H9 (cell line): Measurements from ENCODE around the gene GAK. TPM values are rescaled to one million over a fixed set of nuclear protein-coding genes. Genes with fewer than 3 reads are reported as not detected.

Source experiments
- DNase-seq: peaks from one replicate; pipeline ENCODE4 v3.0.0-alpha.2; 2017
- H2AFZ ChIP-seq: one replicate; pipeline ENCODE4 v1.6.1; 2013; ENCODE audit warnings: mild to moderate bottlenecking, low read length, control low read depth, moderate library complexity
- H2AK5ac ChIP-seq: 2 replicates; pipeline ENCODE4 v1.6.1; 2013; ENCODE audit warnings: low read length, control low read depth, mixed read lengths; ENCODE audit not compliant: insufficient read length
- H2BK120ac ChIP-seq: one replicate; pipeline ENCODE4 v1.6.1; 2013; ENCODE audit warnings: low read depth, mild to moderate bottlenecking, low read length, control low read depth, inconsistent platforms; ENCODE audit not compliant: poor library complexity, severe bottlenecking
- H2BK12ac ChIP-seq: 2 replicates; pipeline ENCODE4 v1.6.1; 2013; ENCODE audit warnings: low read length, control low read depth, mixed read lengths, low read depth; ENCODE audit not compliant: insufficient read length
- H2BK15ac ChIP-seq: 2 replicates; pipeline ENCODE4 v1.6.1; 2013; ENCODE audit warnings: low read depth, low read length, control low read depth
- H2BK20ac ChIP-seq: one replicate; pipeline ENCODE4 v1.6.1; 2013; ENCODE audit warnings: low read depth, mild to moderate bottlenecking, low read length, control low read depth, inconsistent platforms; ENCODE audit not compliant: poor library complexity, severe bottlenecking
- H2BK5ac ChIP-seq: 2 replicates; pipeline ENCODE4 v1.6.1; 2013; ENCODE audit warnings: low read length, control low read depth, mixed read lengths; ENCODE audit not compliant: insufficient read length
- H3K14ac ChIP-seq: 2 replicates; pipeline ENCODE4 v1.6.1; 2013; ENCODE audit warnings: low read length, control low read depth; ENCODE audit not compliant: insufficient read depth
- H3K18ac ChIP-seq: 2 replicates; pipeline ENCODE4 v1.6.1; 2013; ENCODE audit warnings: low read depth, mild to moderate bottlenecking, mixed read lengths, low read length, control low read depth; ENCODE audit not compliant: insufficient read length
- H3K23ac ChIP-seq: 2 replicates; pipeline ENCODE4 v1.6.1; 2013; ENCODE audit warnings: low read length, control low read depth, mixed read lengths, low read depth; ENCODE audit not compliant: insufficient read length
- H3K23me2 ChIP-seq: 2 replicates; pipeline ENCODE4 v1.6.1; 2013; ENCODE audit warnings: low read depth, mild to moderate bottlenecking, mixed read lengths, low read length, control low read depth; ENCODE audit not compliant: insufficient read length, poor library complexity, severe bottlenecking
- H3K27ac ChIP-seq: 2 replicates; pipeline ENCODE4 v1.5.1; 2013; ENCODE audit warnings: low read length, control low read depth, mixed read lengths, low read depth; ENCODE audit not compliant: insufficient read length
- H3K27me3 ChIP-seq: 2 replicates; pipeline ENCODE4 v1.6.1; 2013; ENCODE audit warnings: low read length, control low read depth, inconsistent platforms; ENCODE audit not compliant: insufficient read depth
- H3K4ac ChIP-seq: 2 replicates; pipeline ENCODE4 v1.6.1; 2013; ENCODE audit warnings: low read depth, mild to moderate bottlenecking, control low read depth, inconsistent platforms, low read length, moderate library complexity
- H3K4me1 ChIP-seq: 2 replicates; pipeline ENCODE4 v1.6.1; 2013; ENCODE audit warnings: low read length, control low read depth, inconsistent platforms; ENCODE audit not compliant: insufficient read depth
- H3K4me2 ChIP-seq: 2 replicates; pipeline ENCODE4 v1.6.1; 2013; ENCODE audit warnings: low read length, control low read depth, mixed read lengths; ENCODE audit not compliant: insufficient read length, insufficient read depth
- H3K56ac ChIP-seq: 2 replicates; pipeline ENCODE4 v1.6.1; 2013; ENCODE audit warnings: low read depth, mild to moderate bottlenecking, mixed read lengths, low read length, control low read depth; ENCODE audit not compliant: insufficient read length
- H3K79me1 ChIP-seq: 2 replicates; pipeline ENCODE4 v1.6.1; 2013; ENCODE audit warnings: low read depth, mild to moderate bottlenecking, moderate library complexity, low read length, control low read depth, inconsistent platforms; ENCODE audit not compliant: insufficient read depth, poor library complexity, severe bottlenecking
- H3K79me2 ChIP-seq: 2 replicates; pipeline ENCODE4 v1.6.1; 2013; ENCODE audit warnings: low read length, control low read depth, inconsistent platforms; ENCODE audit not compliant: insufficient read depth
- H3K9ac ChIP-seq: 2 replicates; pipeline ENCODE4 v1.6.1; 2013; ENCODE audit warnings: low read length, control low read depth, mixed read lengths; ENCODE audit not compliant: insufficient read length; ENCODE audit errors: extremely low read depth
- H3K9me3 ChIP-seq: one replicate; pipeline ENCODE4 v1.6.1; 2013; ENCODE audit warnings: low read depth, low read length, inconsistent platforms; ENCODE audit not compliant: control insufficient read depth
- H3T11ph ChIP-seq: one replicate; pipeline ENCODE4 v1.6.1; 2013; ENCODE audit warnings: mild to moderate bottlenecking, low read length, control low read depth, inconsistent platforms
- H4K20me1 ChIP-seq: one replicate; pipeline ENCODE4 v1.6.1; 2013; ENCODE audit not compliant: control insufficient read depth, insufficient read length, insufficient read depth
- H4K5ac ChIP-seq: 2 replicates; pipeline ENCODE4 v1.6.1; 2013; ENCODE audit warnings: low read depth, mild to moderate bottlenecking, mixed read lengths, low read length, control low read depth; ENCODE audit not compliant: insufficient read length
- H4K8ac ChIP-seq: replicated peaks from 2 replicates; pipeline ENCODE4 v1.6.1; 2013; ENCODE audit warnings: low read length, control low read depth, mixed read lengths, low read depth; ENCODE audit not compliant: insufficient read length
- H4K91ac ChIP-seq: 2 replicates; pipeline ENCODE4 v1.6.1; 2013; ENCODE audit warnings: low read depth, mild to moderate bottlenecking, moderate library complexity, mixed read lengths, low read length, control low read depth; ENCODE audit not compliant: insufficient read length
- H3K27ac Mint-ChIP-seq, 3 experiments: 2 replicates in 2 of 3; 3 replicates in 1 of 3; pipeline ENCODE4 v1.8.0; 2020 to 2021; ENCODE audit warnings: mixed read lengths in 3 of 3, mild to moderate bottlenecking in 1 of 3, moderate library complexity in 1 of 3
- H3K27me3 Mint-ChIP-seq: 2 replicates; pipeline ENCODE4 v1.8.0; 2021; ENCODE audit warnings: low read depth, mild to moderate bottlenecking, moderate library complexity, mixed read lengths
- H3K36me3 Mint-ChIP-seq, 3 experiments: 2 replicates in 2 of 3; 3 replicates in 1 of 3; pipeline ENCODE4 v1.8.0; 2020 to 2021; ENCODE audit warnings: low read depth in 3 of 3, mixed read lengths in 3 of 3; ENCODE audit not compliant: insufficient read depth in 1 of 3
- H3K4me1 Mint-ChIP-seq, 2 experiments: 2 replicates each; pipeline ENCODE4 v1.8.0; 2020; ENCODE audit warnings: mixed read lengths in 2 of 2
- H3K4me3 Mint-ChIP-seq, 2 experiments: 2 replicates in 1 of 2; 3 replicates in 1 of 2; pipeline ENCODE4 v1.8.0; 2020 to 2021; ENCODE audit warnings: mild to moderate bottlenecking in 2 of 2, mixed read lengths in 2 of 2, moderate library complexity in 1 of 2
- H3K9me3 Mint-ChIP-seq, 2 experiments: 2 replicates in 1 of 2; 3 replicates in 1 of 2; pipeline ENCODE4 v1.8.0; 2020; ENCODE audit warnings: mild to moderate bottlenecking in 2 of 2, mixed read lengths in 2 of 2, moderate library complexity in 1 of 2
- WGBS: extraction: QIAGEN DNeasy Blood & Tissue Kit; methylation state at CpG from one replicate; pipeline ENCODE4 v1.1.7; 2013; ENCODE audit warnings: missing lambda C conversion rate, low lambda C conversion rate, mixed read lengths; ENCODE audit not compliant: insufficient read length; ENCODE audit errors: extremely low coverage; 5-methylcytosine and 5-hydroxymethylcytosine counted together
- total RNA-seq: library from RNA; stranded (reverse); gene quantifications from 2 replicates; pipeline ENCODE4 v1.2.1, GENCODE V29; 2021
- TF ChIP-seq, protein P1 (sequence below): fragments of 200-600 bp; sonication (generic); conservative IDR thresholded peaks from 3 replicates; pipeline ENCODE4 v1.8.0; 2021; ENCODE audit warnings: antibody characterized with exemption, mild to moderate bottlenecking

Gene GAK
- total RNA-seq, 1 experiment from 2014 or later = 80.7 TPM

DNA sequence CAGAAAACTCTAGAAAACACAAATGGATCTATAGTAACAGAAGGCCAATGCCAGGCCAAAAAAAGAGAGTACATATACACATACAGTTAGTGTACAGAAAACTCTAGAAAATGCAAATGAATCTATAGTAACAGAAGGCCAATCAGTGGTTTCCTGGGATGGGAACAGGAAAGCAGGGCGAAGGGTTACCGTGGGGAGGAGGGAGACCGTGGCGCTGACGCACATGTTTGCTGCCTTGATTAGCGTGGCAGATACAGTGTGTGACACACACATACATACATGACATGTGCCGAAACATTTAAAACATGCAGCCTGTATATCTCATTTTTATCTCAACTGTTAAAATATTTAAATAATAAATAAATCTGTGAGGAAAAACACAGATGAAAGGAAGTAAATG lies 14.7 kb downstream of the GAK start:
- no peaks in the 10 kb centered on the region for H3K27me3 ChIP-seq
- H3K23me2 ChIP-seq = no peaks in the 10 kb centered on the region
- H2AFZ ChIP-seq = no peak overlapping the region
- no peak overlapping the region for H4K8ac ChIP-seq
- H3K56ac ChIP-seq = no peak overlapping the region
- no peak overlapping the region for H3K9ac ChIP-seq
- no peak overlapping the region for H2BK12ac ChIP-seq
- no peak overlapping the region for H2BK20ac ChIP-seq
- H3K79me1 ChIP-seq = peaks cover 9% of the 10 kb centered on the region
- H3K79me2 ChIP-seq = peaks cover 17% of the 10 kb centered on the region; the same call in 1 of the 2 replicates
- no peaks in the 10 kb centered on the region for H3K9me3 Mint-ChIP-seq
- no peak overlapping the region for H3K4me2 ChIP-seq
- H3K14ac ChIP-seq = no peak overlapping the region
- peaks cover 4% of the 10 kb centered on the region in 2 experiments for H3K4me1 Mint-ChIP-seq
- H2AK5ac ChIP-seq = no peak overlapping the region
- no peaks in the 10 kb centered on the region for H4K20me1 ChIP-seq
- no peaks in the 10 kb centered on the region for H3K27me3 Mint-ChIP-seq
- no peak overlapping the region for H3K4me3 Mint-ChIP-seq
- no peak overlapping the region for H3K27ac Mint-ChIP-seq
- H2BK5ac ChIP-seq = no peak overlapping the region
- DNase-seq = no peak
- no peaks in the 10 kb centered on the region for H3K4me1 ChIP-seq
- no CpG with 5 or more reads among the region's 7 CpGs for WGBS
- no peak overlapping the region for H3K4ac ChIP-seq
- H4K5ac ChIP-seq = no peak overlapping the region
- no peak overlapping the region for H3K27ac ChIP-seq
- H3K23ac ChIP-seq = no peak overlapping the region
- TF ChIP-seq, protein P1, sequence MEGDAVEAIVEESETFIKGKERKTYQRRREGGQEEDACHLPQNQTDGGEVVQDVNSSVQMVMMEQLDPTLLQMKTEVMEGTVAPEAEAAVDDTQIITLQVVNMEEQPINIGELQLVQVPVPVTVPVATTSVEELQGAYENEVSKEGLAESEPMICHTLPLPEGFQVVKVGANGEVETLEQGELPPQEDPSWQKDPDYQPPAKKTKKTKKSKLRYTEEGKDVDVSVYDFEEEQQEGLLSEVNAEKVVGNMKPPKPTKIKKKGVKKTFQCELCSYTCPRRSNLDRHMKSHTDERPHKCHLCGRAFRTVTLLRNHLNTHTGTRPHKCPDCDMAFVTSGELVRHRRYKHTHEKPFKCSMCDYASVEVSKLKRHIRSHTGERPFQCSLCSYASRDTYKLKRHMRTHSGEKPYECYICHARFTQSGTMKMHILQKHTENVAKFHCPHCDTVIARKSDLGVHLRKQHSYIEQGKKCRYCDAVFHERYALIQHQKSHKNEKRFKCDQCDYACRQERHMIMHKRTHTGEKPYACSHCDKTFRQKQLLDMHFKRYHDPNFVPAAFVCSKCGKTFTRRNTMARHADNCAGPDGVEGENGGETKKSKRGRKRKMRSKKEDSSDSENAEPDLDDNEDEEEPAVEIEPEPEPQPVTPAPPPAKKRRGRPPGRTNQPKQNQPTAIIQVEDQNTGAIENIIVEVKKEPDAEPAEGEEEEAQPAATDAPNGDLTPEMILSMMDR = no peak
- H2BK15ac ChIP-seq = no peak overlapping the region
- H3K18ac ChIP-seq = no peak overlapping the region
- H2BK120ac ChIP-seq = no peak overlapping the region
- H3K9me3 ChIP-seq = no peaks in the 10 kb centered on the region
- H3T11ph ChIP-seq = no peak overlapping the region
- peaks cover 0 to 6% (median 4%) of the 10 kb centered on the region in 3 experiments; a peak in 3 of 7 replicates for H3K36me3 Mint-ChIP-seq
- no peak overlapping the region for H4K91ac ChIP-seq
